RWPE1 (cell line): ENCODE measurements around the gene CREB5.

Source experiments
- CTCF ChIA-PET: fragments of 350-600 bp; sonication (Branson Sonifier 250); formaldehyde crosslinking; extraction: SDS; loops from one replicate; lab custom pipeline; 2021; lab: Yijun Ruan, JAX
- POLR2A ChIA-PET: fragments of 400-600 bp; formaldehyde crosslinking; extraction: SDS; loops from one replicate; lab custom pipeline; 2020; ENCODE audit warnings: antibody characterized with exemption; ENCODE audit not compliant: low non-redundant PET; lab: Yijun Ruan, JAX
- DNase-seq: peaks from one replicate; pipeline ENCODE4 v3.0.0; 2012; ENCODE audit warnings: low spot score
- H3K27ac ChIP-seq: fragments of 450-650 bp; 2 replicates; pipeline ENCODE4 v1.5.1; 2017
- TF ChIP-seq, protein P1 (sequence below): fragments of 450-650 bp; conservative IDR thresholded peaks from 2 replicates; pipeline ENCODE4 v1.5.1; 2017; ENCODE audit warnings: low read depth, mild to moderate bottlenecking

Gene CREB5

DNA sequence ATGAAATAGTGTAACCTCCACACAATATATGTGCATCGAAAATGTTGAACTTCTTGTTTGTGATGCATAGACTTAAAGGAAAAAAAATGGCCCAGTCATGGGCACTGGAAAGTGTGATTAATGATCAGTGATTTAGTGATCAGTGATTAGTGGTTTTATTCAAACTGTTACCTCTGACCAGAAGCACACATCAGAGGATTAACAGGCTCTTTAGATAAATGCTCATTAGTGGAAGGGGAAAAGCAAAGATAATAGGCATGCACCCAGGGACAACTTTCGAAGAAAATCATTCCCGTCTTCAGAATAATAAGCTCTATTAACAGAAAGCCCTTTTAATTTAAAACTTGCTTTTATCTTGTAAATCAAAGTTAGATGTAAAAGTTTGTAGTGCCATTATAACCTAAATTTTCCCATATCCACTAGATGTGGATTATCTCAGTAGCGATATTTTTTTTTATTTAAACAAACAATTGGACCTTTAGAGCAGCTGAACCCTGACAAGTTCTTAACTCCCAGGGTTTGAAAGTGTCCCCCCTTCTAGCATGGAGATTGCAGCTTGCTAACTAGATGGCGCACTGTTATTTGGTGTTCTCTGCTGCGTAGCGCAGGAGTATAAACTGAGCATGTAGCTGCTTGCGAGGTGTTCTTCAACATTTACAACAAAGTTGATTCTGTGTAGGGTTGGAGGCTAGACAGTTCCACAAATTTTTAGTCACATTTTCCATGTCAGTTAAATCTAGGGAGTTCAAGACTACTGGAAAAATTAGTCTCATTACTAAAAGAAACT, at the start of gene CREB5:
Gene CREB5 (plus strand): TSS at position 643 of the 787 bp plus-strand sequence. CDS start 397 bp downstream, outside the sequence.
- TF ChIP-seq, protein P1, sequence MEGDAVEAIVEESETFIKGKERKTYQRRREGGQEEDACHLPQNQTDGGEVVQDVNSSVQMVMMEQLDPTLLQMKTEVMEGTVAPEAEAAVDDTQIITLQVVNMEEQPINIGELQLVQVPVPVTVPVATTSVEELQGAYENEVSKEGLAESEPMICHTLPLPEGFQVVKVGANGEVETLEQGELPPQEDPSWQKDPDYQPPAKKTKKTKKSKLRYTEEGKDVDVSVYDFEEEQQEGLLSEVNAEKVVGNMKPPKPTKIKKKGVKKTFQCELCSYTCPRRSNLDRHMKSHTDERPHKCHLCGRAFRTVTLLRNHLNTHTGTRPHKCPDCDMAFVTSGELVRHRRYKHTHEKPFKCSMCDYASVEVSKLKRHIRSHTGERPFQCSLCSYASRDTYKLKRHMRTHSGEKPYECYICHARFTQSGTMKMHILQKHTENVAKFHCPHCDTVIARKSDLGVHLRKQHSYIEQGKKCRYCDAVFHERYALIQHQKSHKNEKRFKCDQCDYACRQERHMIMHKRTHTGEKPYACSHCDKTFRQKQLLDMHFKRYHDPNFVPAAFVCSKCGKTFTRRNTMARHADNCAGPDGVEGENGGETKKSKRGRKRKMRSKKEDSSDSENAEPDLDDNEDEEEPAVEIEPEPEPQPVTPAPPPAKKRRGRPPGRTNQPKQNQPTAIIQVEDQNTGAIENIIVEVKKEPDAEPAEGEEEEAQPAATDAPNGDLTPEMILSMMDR = no peak
- ChIA-PET CTCF (interaction anchor here (0.6 to 0.8 kb wide), 2 partner anchors 98 to 255 kb away, joined by 3 read pairs; no protein-coding TSS in a partner anchor), POLR2A (no interaction called here)
- no peak for DNase-seq
- H3K27ac ChIP-seq = no peak within 1 kb of the TSS

DNA sequence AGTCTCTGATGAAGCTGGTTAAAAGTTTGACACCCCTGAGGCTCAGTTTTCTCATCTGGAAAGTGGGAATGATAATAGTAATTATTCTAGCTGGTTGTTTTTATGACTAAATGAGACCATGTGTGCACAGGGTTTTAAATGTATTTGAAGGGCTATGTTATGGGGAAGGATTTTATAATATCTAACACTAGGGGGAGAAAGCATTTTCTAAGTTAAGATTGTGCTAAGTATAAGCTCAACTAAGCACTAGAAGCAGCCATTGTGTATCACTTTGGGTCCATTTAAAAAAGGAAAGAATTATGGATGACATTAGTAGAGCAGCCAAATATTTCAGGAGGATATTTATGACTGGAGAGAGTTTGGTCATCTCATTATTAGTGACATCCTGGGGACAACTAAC, 49.5 kb upstream of the CREB5 start:
- POLR2A ChIA-PET = no interaction called here
- TF ChIP-seq, protein P1 = no peak
- CTCF ChIA-PET = no interaction called here

DNA sequence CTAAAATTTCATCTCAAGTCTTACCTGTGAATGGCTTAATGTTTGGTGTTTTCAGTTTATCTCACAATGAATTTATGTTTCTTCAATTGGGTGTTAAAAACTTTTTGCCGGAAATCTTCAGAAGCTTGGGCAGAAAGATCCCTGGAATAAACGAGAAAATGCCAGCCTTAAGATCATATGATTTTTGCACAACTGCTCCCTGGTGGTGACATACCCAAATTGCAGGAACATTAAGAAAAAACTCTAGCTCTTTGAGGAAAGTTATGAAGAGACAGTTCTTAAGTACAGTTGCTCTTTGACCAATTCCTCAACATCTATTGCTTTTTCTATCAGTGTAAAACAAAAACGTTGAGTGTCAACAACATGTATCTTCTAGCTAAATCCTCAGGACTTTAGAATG, 48.2 kb upstream of the CREB5 start:
- no peak for DNase-seq
- ChIA-PET CTCF (interaction anchor here (0.5 to 0.9 kb wide), 3 partner anchors 9 to 1985 kb away, joined by 3 read pairs; no protein-coding TSS in a partner anchor), POLR2A (no interaction called here)
- no peak overlapping the region for H3K27ac ChIP-seq
- TF ChIP-seq, protein P1 = no peak

More for the DNA sequence above, 49.5 kb upstream of the CREB5 start:
- no peak overlapping the region for H3K27ac ChIP-seq
- no peak for DNase-seq

DNA sequence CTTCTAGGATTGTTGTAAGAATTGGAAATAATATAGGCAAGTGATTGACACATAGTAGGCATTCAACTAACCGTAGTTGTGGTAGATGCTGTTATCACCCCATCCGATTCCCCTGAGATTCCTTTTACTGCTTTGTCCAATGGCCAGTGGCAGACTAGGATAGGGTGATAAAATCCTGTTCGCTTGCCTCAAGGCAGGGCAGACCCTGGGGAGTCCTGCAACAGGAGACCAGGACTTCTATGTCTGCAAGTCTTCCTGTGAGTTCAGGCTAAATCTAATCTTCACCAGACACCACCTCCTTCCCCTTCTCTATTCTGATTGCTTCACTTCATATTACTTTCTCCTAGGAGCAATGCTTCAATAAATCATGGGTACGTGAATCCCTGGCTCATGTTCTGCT, 42.8 kb upstream of the CREB5 start:
- ChIA-PET CTCF (interaction anchor here (0.5 to 0.7 kb wide), 2 partner anchors 49 to 816 kb away, joined by 3 to 4 read pairs; no protein-coding TSS in a partner anchor), POLR2A (no interaction called here)
- TF ChIP-seq, protein P1 = no peak
- H3K27ac ChIP-seq = no peak overlapping the region
- DNase-seq = no peak

GRCh38 chr7:28371846-28372245, 40.5 kb upstream of the CREB5 start:
- POLR2A ChIA-PET = no interaction called here
- CTCF ChIA-PET = no interaction called here
- DNase-seq = no peak
- no peak overlapping the region for H3K27ac ChIP-seq
- TF ChIP-seq, protein P1 = no peak

- no peak for DNase-seq
- CTCF ChIA-PET = no interaction called here
- POLR2A ChIA-PET = no interaction called here
- H3K27ac ChIP-seq = no peak overlapping the region
- TF ChIP-seq, protein P1 = no peak
Measured at GRCh38 chr7:28373990-28374389, 38.3 kb upstream of the CREB5 start.
